Bronchial epithelial cell (primary cell): ENCODE measurements around the gene MAFF. TPM values are rescaled to one million over a fixed set of nuclear protein-coding genes. Genes with fewer than 3 reads are reported as not detected.
"Not testable (repeated sequence)": the region's sequence is repeated elsewhere in the genome, so short reads cannot be mapped to it uniquely, and the experiment has no call there.

ENCODE experiments used
- DNase-seq: peaks from one replicate; pipeline ENCODE4 v3.0.0-alpha.2; 2010; ENCODE audit warnings: low read depth
- FAIRE-seq: peaks from 2 replicates; lab custom pipeline; 2011; peaks lifted over from hg19 to GRCh38; lab: Jason Lieb, UNC
- H3K27me3 ChIP-seq: 2 replicates; pipeline ENCODE4 v1.5.1; 2011; ENCODE audit warnings: low read length; ENCODE audit not compliant: control insufficient read depth, insufficient read depth
- H3K36me3 ChIP-seq: 2 replicates; pipeline ENCODE4 v1.5.1; 2011; ENCODE audit warnings: low read length; ENCODE audit not compliant: control insufficient read depth, insufficient read depth
- H3K4me3 ChIP-seq: 2 replicates; pipeline ENCODE4 v1.5.1; 2011; ENCODE audit warnings: mild to moderate bottlenecking, low read depth, low read length, control low read depth
- total RNA-seq: library from RNA; depleted of rRNA; stranded (reverse); fragments of >200 nt; gene quantifications from 2 replicates; pipeline ENCODE4 v1.2.1, GENCODE V29; 2014
- TF ChIP-seq, protein P1 (sequence below): IDR thresholded peaks from 2 replicates; pipeline ENCODE4 v1.5.1; 2011; ENCODE audit warnings: mild to moderate bottlenecking, moderate library complexity, low read length, control low read depth, inconsistent platforms; ENCODE audit not compliant: insufficient read depth, severe bottlenecking

Gene MAFF
- 15.5 and 25.0 TPM in 2 replicates for total RNA-seq

DNA sequence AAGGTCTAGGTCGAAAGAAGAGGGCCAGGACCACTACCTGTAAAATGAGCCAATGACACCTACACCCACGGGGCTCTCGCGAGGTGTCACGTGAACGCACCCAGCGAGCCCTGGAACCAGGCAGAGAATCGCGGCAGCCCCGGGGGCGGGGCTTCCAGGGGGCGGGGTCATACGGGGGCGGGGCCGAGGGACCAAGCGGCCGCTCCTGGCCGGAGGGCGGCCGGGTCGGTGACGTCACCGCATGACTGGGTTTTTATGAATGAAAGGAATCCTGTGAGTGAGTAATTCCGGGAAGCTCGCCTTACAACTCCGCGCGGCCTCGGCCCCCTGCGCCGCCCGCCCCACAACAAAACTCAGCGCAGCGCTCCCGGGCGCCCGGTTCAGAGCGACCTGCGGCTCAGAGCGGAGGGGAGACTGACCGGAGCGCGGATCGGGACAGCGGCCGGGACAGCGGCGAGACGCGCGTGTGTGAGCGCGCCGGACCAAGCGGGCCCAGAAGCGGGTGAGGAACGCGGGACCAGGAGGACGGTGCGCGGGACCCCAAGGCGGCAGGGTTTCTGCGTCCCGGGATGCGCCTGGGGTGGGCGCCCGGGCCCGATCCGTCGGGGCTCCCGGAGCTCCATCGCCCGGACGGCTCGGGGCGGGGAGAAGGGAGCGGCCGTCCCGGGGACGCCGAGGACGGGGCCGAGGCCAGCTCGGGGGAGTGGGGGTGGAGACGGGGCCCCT lies at the start of gene MAFF:
MAFF (plus strand) TSS at position 284 of the 726 bp plus-strand sequence. CDS start 11,860 bp downstream, outside the sequence.
- FAIRE-seq, result no peak
- Histone ChIP-seq H3K27me3 (no peaks in the 10 kb centered on the region), H3K4me3 (peak within 1 kb of the TSS; percentile 94), H3K36me3 (peaks cover 3% of the 10 kb centered on the region)
- peak; percentile 90 for DNase-seq
- TF ChIP-seq, protein P1, sequence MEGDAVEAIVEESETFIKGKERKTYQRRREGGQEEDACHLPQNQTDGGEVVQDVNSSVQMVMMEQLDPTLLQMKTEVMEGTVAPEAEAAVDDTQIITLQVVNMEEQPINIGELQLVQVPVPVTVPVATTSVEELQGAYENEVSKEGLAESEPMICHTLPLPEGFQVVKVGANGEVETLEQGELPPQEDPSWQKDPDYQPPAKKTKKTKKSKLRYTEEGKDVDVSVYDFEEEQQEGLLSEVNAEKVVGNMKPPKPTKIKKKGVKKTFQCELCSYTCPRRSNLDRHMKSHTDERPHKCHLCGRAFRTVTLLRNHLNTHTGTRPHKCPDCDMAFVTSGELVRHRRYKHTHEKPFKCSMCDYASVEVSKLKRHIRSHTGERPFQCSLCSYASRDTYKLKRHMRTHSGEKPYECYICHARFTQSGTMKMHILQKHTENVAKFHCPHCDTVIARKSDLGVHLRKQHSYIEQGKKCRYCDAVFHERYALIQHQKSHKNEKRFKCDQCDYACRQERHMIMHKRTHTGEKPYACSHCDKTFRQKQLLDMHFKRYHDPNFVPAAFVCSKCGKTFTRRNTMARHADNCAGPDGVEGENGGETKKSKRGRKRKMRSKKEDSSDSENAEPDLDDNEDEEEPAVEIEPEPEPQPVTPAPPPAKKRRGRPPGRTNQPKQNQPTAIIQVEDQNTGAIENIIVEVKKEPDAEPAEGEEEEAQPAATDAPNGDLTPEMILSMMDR, result no peak

DNA sequence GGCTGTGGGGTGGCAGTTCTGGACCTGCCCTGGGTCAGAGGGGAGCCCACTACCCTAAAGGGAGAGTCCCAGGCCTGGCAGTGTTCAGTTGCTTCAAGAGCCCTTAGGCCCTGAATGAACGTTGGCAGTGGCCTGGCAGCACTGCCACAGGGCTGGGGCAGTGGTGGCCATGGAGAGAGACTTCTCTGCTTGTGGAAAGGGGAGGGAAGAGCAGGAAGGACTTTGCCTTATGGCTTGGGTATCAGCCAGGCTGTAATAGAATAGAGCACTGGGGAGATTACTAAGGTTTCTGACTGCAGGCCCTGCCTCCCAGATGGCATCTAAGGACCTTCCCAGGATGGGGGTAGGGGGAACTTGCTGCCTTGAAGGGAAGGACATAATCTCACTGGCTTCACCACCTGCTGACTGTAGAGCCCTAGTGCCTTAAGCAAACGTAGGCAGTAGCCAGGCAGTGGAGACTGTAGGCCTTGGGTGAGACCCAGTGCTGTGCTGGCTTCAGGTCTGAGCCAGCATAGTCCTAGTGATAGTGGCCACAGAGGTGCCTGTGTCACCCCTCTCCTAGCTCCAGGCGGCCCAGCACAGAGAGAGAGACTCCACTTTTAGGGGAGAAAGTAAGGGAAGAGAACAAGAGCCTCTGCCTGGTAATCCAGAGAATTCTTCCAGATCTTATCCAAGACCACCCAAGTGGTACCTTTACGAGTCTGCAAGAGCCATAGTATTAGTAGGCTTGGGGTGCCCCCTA lies 47.8 kb upstream of the MAFF start:
- FAIRE-seq (no peak), DNase-seq (no peak)
- Histone ChIP-seq H3K27me3 (no peaks in the 10 kb centered on the region), H3K4me3 (no peak overlapping the region), H3K36me3 (no peaks in the 10 kb centered on the region)
- TF ChIP-seq, protein P1, result no peak

DNA sequence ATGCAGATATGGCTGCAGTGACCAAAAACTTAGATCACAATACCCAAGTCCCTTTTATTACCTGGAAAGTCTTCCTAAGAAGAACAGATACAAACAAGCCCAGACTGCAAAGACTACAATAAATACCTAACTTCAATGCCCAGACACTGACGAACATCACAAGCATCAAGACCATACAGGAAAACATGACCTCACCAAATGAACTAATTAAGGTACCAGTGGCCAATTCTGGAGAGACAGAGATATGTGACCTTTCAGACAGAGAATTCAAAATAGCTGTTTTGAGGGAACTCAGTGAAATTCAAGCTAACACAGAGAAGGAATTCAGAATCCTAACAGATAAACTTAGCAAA lies 47.3 kb upstream of the MAFF start:
- H3K27me3 ChIP-seq, FAIRE-seq, H3K36me3 ChIP-seq, H3K4me3 ChIP-seq: not testable (repeated sequence)
- peak; percentile 53 for DNase-seq

DNA sequence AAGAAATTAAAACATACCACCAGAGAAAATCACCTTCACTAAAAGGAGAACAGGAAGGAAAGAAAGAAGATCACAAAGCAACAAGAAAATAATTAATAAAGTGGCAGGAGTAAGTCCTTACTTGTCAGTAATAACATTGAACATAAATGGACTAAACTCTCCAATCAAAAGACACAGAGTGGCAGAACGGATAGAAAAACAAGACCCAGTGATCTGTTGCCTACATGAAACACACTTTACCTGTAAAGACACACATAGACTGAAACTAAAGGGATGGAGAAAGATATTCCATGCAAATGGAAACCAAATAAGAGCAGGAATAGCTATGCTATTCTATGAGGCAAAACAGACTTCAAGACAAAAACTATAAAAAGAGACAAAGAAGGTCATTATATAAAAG lies 46.1 kb upstream of the MAFF start:
- DNase-seq (no peak), FAIRE-seq (no peak)
- Histone ChIP-seq H3K36me3 (no peaks in the 10 kb centered on the region), H3K4me3 (no peak overlapping the region), H3K27me3 (no peaks in the 10 kb centered on the region)
- TF ChIP-seq, protein P1, result no peak

DNA sequence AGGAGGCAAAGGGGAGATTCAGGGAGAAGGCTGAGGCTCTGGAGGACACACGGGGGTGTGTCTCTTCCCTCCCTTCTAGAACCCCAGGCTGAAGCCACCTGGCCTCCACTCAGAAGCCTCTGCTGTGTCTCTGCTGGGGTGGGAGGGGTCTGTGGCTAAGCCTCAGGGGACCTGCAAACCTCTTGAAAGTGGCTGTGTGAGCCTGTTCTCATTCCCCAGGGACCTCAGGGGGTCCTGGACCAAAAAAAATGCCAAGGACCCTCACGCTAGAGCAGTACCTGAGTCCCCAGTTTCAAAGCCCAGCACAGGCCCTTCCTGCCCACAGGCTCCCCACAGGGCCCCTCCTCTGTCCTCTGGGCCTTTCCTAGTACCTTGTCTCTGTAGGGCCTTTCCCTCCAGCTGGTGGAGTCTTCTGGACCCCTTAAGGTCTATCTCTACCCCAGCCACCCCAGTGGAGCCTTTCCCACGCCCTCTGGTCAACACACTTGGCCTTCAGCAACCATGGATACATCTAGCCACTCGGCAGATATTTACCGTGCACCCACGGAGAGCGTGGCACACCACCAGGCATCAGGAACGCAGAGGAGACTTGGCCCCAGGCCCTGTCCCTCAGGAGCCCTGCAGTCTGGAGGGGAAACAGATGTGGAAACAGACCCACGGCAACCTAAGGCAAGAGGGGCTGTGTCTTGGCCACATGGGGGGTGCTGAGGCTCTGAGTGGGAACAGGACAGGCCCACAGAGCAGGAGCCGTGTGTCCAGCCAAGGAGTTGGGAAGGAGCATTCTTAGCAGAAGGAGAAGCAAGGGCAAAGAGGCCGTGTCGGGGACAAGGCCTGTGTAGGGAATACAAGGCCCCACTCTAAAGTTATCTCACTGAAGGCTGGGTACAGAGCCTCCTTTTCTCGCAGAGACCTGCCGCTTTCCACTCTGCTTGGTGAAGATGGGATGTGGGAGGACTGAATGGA lies 38.6 kb upstream of the MAFF start:
- Histone ChIP-seq H3K27me3 (no peaks in the 10 kb centered on the region), H3K36me3 (no peaks in the 10 kb centered on the region), H3K4me3 (no peak overlapping the region)
- FAIRE-seq (no peak), DNase-seq (no peak)
- TF ChIP-seq, protein P1, result no peak
